Measurements from ENCODE around the gene MEGF8.

DNA sequence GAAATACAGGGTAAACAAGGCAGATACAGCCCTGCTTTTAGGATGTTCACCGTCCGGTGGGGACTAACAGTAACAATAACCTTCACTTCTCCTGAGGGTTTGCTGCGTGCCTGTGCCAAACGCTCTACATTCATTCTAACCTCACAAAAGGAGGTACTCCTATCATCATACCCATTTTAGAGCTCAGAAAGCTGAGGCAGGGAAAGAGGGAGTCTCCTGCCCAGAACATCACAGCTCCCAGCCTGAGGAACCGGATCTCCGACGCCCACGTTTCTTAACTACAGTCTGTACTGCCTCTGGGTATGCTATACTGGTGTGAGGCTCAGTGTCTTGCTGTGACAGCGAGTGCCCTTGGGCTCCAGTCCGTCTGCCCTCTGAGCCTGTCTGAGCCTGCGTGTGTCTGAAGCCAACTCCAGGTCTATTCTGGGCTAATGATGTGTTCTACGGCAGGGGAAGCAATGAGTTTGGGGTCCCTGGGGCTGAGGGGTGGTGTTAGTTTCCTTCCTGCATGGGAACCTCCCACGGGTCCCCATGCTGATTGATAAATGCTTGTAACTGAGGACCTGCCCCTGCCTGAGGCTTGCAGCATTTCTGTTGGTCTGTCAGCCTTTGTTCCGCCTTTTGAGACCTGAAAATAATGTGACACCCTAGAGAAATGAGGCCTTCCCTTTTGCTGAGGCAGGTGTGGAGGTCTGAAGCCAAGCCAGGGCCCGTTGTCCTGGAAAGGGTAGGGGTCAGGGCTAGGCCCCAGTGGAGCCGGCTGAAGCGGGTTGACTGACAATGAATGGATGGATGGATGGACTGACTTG lies 96.9 kb downstream of the MEGF8 start:
- TF ChIP-seq GATA2 (IDR thresholded peaks at IDR 0.05; ENCODE audit: low read depth, low read length) (no peak), GATA3 (IDR thresholded peaks at IDR 0.05; ENCODE audit: low read depth, low read length) (no peak)

All from SH-SY5Y (cell line).